OCI-LY3 (cell line): Measurements from ENCODE around the gene FRMD7.

Source experiments
- EZH2phosphoT487 ChIP-seq: fragments of 200-600 bp; shearing (Covaris generic); IDR thresholded peaks from 2 replicates; pipeline ENCODE4 v1.6.1; 2018; ENCODE audit warnings: antibody characterized with exemption, mixed run types, low read depth
- TF ChIP-seq, protein P1 (sequence below): fragments of 200-600, 300-600 bp; sonication (generic); IDR thresholded peaks from 2 replicates; pipeline ENCODE4 v1.5.1; 2014; ENCODE audit warnings: antibody characterized with exemption, low read length, low read depth

GRCh38 chrX:132041015-132041414 is 86.8 kb downstream of the FRMD7 start:
- TF ChIP-seq, protein P1, sequence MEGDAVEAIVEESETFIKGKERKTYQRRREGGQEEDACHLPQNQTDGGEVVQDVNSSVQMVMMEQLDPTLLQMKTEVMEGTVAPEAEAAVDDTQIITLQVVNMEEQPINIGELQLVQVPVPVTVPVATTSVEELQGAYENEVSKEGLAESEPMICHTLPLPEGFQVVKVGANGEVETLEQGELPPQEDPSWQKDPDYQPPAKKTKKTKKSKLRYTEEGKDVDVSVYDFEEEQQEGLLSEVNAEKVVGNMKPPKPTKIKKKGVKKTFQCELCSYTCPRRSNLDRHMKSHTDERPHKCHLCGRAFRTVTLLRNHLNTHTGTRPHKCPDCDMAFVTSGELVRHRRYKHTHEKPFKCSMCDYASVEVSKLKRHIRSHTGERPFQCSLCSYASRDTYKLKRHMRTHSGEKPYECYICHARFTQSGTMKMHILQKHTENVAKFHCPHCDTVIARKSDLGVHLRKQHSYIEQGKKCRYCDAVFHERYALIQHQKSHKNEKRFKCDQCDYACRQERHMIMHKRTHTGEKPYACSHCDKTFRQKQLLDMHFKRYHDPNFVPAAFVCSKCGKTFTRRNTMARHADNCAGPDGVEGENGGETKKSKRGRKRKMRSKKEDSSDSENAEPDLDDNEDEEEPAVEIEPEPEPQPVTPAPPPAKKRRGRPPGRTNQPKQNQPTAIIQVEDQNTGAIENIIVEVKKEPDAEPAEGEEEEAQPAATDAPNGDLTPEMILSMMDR: no peak
- TF ChIP-seq EZH2phosphoT487: no peak
